Hematopoietic multipotent progenitor cell treated with erythropoietin and hydrocortisone succinate and interleukin-3 and kit ligand, for 4 days (in vitro differentiated cells): ENCODE measurements around the gene CDCP2.

Experiments used
- DNase-seq: peaks from one replicate; pipeline ENCODE4 v3.0.0-alpha.2; 2015

CDCP2 gene

GRCh38 chr1:54084794-54085193 is 68.0 kb downstream of the CDCP2 start:
- no peak for DNase-seq
